WTC11 (cell line): ENCODE data around the gene DPYSL5. TPM values are rescaled to one million over a fixed set of nuclear protein-coding genes. Genes with fewer than 3 reads are reported as not detected.

ENCODE experiments used
- ATAC-seq: fragments of 200-7000 bp; cut with Tn5 transposase; 2 replicates; pipeline ENCODE4 v1.10.0; 2021; ENCODE audit warnings: mild to moderate bottlenecking, moderate library complexity
- CTCF ChIA-PET: fragments of 300-600 bp; sonication (Branson Sonifier 250); formaldehyde crosslinking; loops from one replicate; lab custom pipeline; 2021; ENCODE audit warnings: antibody characterized with exemption; lab: Charles Lee
- POLR2A ChIA-PET: fragments of 350-600 bp; sonication (Branson Sonifier 250); formaldehyde crosslinking; loops from one replicate; lab custom pipeline; 2021; ENCODE audit warnings: antibody characterized with exemption; lab: Charles Lee
- DNase-seq: peaks from one replicate; pipeline ENCODE4 v3.0.0; 2021; ENCODE audit warnings: low spot score
- H3K27ac Mint-ChIP-seq: 2 replicates; pipeline ENCODE4 v1.8.0; 2021; ENCODE audit warnings: mixed read lengths
- H3K27me3 Mint-ChIP-seq: 2 replicates; pipeline ENCODE4 v1.8.0; 2021; ENCODE audit warnings: low read depth, mild to moderate bottlenecking, moderate library complexity, mixed read lengths
- H3K36me3 Mint-ChIP-seq: 2 replicates; pipeline ENCODE4 v1.8.0; 2021; ENCODE audit warnings: mixed read lengths
- H3K4me1 Mint-ChIP-seq: 2 replicates; pipeline ENCODE4 v1.8.0; 2022; ENCODE audit warnings: mixed read lengths
- H3K4me3 Mint-ChIP-seq: 2 replicates; pipeline ENCODE4 v1.8.0; 2021; ENCODE audit warnings: mild to moderate bottlenecking, moderate library complexity, mixed read lengths
- H3K9me3 Mint-ChIP-seq: 2 replicates; pipeline ENCODE4 v1.8.0; 2021; ENCODE audit warnings: mixed read lengths
- CBFB ChIP-seq: sonication (generic); formaldehyde crosslinking; IDR thresholded peaks from 2 replicates; pipeline ENCODE4 v1.8.1; 2022; ENCODE audit warnings: mild to moderate bottlenecking, low read depth, missing genetic modification reagents
- E2F1 ChIP-seq: sonication (generic); formaldehyde crosslinking; IDR thresholded peaks from 2 replicates; pipeline ENCODE4 v1.8.0; 2022; ENCODE audit warnings: mild to moderate bottlenecking, missing genetic modification reagents
- EMX1 ChIP-seq: fragments of 250-450 bp; sonication (Bioruptor Pico); IDR thresholded peaks from 2 replicates; pipeline ENCODE4 v1.8.0; 2021; ENCODE audit warnings: mild to moderate bottlenecking
- ESRRA ChIP-seq: sonication (generic); formaldehyde crosslinking; IDR thresholded peaks from 2 replicates; pipeline ENCODE4 v1.8.1; 2022; ENCODE audit warnings: mild to moderate bottlenecking, missing genetic modification reagents, borderline replicate concordance
- FOXJ3 ChIP-seq: sonication (generic); formaldehyde crosslinking; IDR thresholded peaks from 2 replicates; pipeline ENCODE4 v1.9.0; 2021; ENCODE audit warnings: missing genetic modification reagents, mild to moderate bottlenecking, borderline replicate concordance
- FOXP1 ChIP-seq: sonication (generic); formaldehyde crosslinking; IDR thresholded peaks from 2 replicates; pipeline ENCODE4 v1.8.0; 2022; ENCODE audit warnings: missing genetic modification reagents, mild to moderate bottlenecking, moderate library complexity, borderline replicate concordance
- JAZF1 ChIP-seq: fragments of 250-450 bp; sonication (Bioruptor Pico); IDR thresholded peaks from 2 replicates; pipeline ENCODE4 v1.9.0; 2021; ENCODE audit warnings: moderate library complexity, mild to moderate bottlenecking, inconsistent platforms
- PRRX2 ChIP-seq: fragments of 250-450 bp; sonication (Bioruptor Pico); IDR thresholded peaks from 2 replicates; pipeline ENCODE4 v1.8.0; 2021; ENCODE audit warnings: mild to moderate bottlenecking
- TCF7 ChIP-seq: sonication (generic); formaldehyde crosslinking; IDR thresholded peaks from 2 replicates; pipeline ENCODE4 v1.8.0; 2022; ENCODE audit warnings: mild to moderate bottlenecking, low read depth, missing genetic modification reagents, moderate library complexity
- ZNF317 ChIP-seq: sonication (generic); formaldehyde crosslinking; IDR thresholded peaks from 2 replicates; pipeline ENCODE4 v1.8.1; 2023; ENCODE audit warnings: low read depth, mild to moderate bottlenecking, moderate library complexity, missing genetic modification reagents, borderline replicate concordance
- ZNF396 ChIP-seq: fragments of 250-450 bp; sonication (Bioruptor Pico); IDR thresholded peaks from 2 replicates; pipeline ENCODE4 v1.8.0; 2021; ENCODE audit warnings: mild to moderate bottlenecking, moderate library complexity, borderline replicate concordance
- ZNF423 ChIP-seq: fragments of 250-450 bp; sonication (Bioruptor Pico); IDR thresholded peaks from 2 replicates; pipeline ENCODE4 v2.1.2; 2022; ENCODE audit warnings: mild to moderate bottlenecking, moderate library complexity
- ZNF671 ChIP-seq: fragments of 250-450 bp; sonication (Bioruptor Pico); IDR thresholded peaks from 2 replicates; pipeline ENCODE4 v1.8.0; 2021; ENCODE audit warnings: mild to moderate bottlenecking
- total RNA-seq: library from RNA; stranded (reverse); gene quantifications from 3 replicates; pipeline ENCODE4 v1.2.3, GENCODE V29; 2021
- TF ChIP-seq, protein P1 (sequence below): sonication (generic); formaldehyde crosslinking; IDR thresholded peaks from 2 replicates; pipeline ENCODE4 v1.8.0; 2023; ENCODE audit warnings: missing genetic modification reagents, mild to moderate bottlenecking, borderline replicate concordance
- TF ChIP-seq, protein P2 (sequence below): sonication (generic); formaldehyde crosslinking; conservative IDR thresholded peaks from 2 replicates; pipeline ENCODE4 v1.8.1; 2022; ENCODE audit warnings: mild to moderate bottlenecking, missing genetic modification reagents
- TF ChIP-seq, protein P3 (sequence below): sonication (generic); formaldehyde crosslinking; IDR thresholded peaks from 2 replicates; pipeline ENCODE4 v1.8.0; 2023; ENCODE audit warnings: mild to moderate bottlenecking, missing genetic modification reagents
- TF ChIP-seq, protein P4 (sequence below): sonication (generic); formaldehyde crosslinking; IDR thresholded peaks from 2 replicates; pipeline ENCODE4 v1.8.1; 2023; ENCODE audit warnings: mild to moderate bottlenecking, moderate library complexity, missing genetic modification reagents

The DPYSL5 gene
- total RNA-seq, 1 experiment from 2014 or later: 12.1 TPM

GRCh38 chr2:26910176-26910575 lies 62.2 kb downstream of the DPYSL5 start (continued):
- TF ChIP-seq, protein P1, sequence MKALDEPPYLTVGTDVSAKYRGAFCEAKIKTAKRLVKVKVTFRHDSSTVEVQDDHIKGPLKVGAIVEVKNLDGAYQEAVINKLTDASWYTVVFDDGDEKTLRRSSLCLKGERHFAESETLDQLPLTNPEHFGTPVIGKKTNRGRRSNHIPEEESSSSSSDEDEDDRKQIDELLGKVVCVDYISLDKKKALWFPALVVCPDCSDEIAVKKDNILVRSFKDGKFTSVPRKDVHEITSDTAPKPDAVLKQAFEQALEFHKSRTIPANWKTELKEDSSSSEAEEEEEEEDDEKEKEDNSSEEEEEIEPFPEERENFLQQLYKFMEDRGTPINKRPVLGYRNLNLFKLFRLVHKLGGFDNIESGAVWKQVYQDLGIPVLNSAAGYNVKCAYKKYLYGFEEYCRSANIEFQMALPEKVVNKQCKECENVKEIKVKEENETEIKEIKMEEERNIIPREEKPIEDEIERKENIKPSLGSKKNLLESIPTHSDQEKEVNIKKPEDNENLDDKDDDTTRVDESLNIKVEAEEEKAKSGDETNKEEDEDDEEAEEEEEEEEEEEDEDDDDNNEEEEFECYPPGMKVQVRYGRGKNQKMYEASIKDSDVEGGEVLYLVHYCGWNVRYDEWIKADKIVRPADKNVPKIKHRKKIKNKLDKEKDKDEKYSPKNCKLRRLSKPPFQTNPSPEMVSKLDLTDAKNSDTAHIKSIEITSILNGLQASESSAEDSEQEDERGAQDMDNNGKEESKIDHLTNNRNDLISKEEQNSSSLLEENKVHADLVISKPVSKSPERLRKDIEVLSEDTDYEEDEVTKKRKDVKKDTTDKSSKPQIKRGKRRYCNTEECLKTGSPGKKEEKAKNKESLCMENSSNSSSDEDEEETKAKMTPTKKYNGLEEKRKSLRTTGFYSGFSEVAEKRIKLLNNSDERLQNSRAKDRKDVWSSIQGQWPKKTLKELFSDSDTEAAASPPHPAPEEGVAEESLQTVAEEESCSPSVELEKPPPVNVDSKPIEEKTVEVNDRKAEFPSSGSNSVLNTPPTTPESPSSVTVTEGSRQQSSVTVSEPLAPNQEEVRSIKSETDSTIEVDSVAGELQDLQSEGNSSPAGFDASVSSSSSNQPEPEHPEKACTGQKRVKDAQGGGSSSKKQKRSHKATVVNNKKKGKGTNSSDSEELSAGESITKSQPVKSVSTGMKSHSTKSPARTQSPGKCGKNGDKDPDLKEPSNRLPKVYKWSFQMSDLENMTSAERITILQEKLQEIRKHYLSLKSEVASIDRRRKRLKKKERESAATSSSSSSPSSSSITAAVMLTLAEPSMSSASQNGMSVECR (CRISPR knock-in tag): no peak

DNA sequence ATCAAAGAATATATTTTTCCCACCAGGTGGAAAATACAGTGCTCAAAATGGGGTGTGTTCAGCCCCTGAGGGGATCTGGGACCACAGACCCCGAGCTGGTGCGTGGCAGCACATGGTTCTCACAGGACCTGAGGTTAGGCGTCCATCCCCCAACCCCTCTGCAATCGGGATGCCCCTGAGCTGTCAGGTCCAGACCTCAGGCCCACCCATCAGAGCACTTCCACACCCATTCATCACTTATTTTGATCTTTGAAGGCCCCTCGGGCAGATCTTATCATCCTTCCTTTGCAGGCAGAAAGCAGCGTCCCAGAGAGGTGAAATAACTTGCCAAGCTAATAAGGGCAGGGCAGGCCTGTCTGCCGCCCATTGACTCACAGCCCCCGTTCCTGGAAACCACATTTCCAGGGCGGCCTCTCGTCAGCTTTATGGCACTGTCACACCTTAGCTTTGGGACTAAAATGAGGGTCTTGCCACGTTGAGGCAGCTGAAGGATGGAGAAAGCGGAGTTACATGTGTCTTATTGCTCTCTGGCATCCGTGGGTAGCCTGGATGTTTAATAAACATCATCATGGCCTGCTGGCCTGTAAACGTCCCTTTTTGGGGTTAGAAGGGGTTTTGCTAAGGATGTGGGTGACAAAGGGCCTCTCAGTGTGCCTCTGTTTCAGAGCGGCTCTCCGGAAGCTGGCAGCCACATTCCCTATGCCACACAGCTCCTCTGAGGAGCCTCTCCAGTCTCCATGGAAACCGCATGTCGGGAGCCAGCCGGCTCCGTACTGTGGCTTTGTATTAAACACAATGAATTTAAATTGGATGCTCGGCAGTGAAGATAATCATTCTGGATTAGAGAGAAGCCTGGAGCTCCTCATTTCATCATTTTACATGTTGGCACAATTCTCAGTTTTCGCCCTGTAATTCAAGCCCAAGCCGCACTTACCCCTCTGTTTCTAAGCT lies 64.3 kb downstream of the DPYSL5 start:
- ChIA-PET POLR2A (no interaction called here), CTCF (interaction anchor here (0.5 to 2.5 kb wide), 12 partner anchors 10 to 334 kb away, joined by 3 to 37 read pairs (median 6); no protein-coding TSS in a partner anchor)
- H3K36me3 Mint-ChIP-seq: no peaks in the 10 kb centered on the region
- peaks cover 28% of the 10 kb centered on the region for H3K4me1 Mint-ChIP-seq
- ATAC-seq (peak; percentile 86), DNase-seq (peak; percentile 45)
- H3K4me3 Mint-ChIP-seq: peak overlapping the region; percentile 33
- no peak overlapping the region for H3K27ac Mint-ChIP-seq
- H3K9me3 Mint-ChIP-seq: no peaks in the 10 kb centered on the region
- H3K27me3 Mint-ChIP-seq: peaks cover 3% of the 10 kb centered on the region; the same call in 1 of the 2 replicates
- TF ChIP-seq ZNF423 (CRISPR knock-in tag) (no peak), E2F1 (CRISPR knock-in tag) (no peak), ZNF396 (CRISPR knock-in tag) (no peak), CBFB (no peak)
- TF ChIP-seq, protein P2, sequence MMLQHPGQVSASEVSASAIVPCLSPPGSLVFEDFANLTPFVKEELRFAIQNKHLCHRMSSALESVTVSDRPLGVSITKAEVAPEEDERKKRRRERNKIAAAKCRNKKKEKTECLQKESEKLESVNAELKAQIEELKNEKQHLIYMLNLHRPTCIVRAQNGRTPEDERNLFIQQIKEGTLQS: no peak
- TF ChIP-seq, protein P3, sequence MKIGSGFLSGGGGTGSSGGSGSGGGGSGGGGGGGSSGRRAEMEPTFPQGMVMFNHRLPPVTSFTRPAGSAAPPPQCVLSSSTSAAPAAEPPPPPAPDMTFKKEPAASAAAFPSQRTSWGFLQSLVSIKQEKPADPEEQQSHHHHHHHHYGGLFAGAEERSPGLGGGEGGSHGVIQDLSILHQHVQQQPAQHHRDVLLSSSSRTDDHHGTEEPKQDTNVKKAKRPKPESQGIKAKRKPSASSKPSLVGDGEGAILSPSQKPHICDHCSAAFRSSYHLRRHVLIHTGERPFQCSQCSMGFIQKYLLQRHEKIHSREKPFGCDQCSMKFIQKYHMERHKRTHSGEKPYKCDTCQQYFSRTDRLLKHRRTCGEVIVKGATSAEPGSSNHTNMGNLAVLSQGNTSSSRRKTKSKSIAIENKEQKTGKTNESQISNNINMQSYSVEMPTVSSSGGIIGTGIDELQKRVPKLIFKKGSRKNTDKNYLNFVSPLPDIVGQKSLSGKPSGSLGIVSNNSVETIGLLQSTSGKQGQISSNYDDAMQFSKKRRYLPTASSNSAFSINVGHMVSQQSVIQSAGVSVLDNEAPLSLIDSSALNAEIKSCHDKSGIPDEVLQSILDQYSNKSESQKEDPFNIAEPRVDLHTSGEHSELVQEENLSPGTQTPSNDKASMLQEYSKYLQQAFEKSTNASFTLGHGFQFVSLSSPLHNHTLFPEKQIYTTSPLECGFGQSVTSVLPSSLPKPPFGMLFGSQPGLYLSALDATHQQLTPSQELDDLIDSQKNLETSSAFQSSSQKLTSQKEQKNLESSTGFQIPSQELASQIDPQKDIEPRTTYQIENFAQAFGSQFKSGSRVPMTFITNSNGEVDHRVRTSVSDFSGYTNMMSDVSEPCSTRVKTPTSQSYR (CRISPR knock-in tag): no peak
- TF ChIP-seq, all 79 proteins: peak for 0

DNA sequence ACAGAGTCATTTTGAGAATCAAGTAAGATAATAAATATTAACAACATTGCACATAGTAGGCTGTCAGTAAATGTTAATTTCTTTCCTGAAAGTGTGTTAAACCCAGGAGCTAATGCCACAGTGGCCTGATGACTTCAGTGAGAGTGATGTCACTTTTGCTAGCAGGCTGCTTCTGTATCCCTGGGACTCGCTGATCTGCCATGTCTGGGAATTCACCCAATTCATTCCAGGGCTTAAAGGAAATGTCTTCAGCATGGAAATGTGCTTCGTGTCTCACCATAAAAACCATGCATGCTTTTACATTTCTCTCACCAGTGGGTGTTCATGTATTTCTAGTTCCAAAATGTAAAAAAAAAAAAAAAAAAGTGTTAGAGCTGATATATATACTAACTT lies 65.7 kb downstream of the DPYSL5 start:
- Mint-ChIP-seq H3K36me3 (no peaks in the 10 kb centered on the region), H3K27me3 (peaks cover 3% of the 10 kb centered on the region; the same call in 1 of the 2 replicates), H3K4me3 (no peak overlapping the region), H3K4me1 (peaks cover 24% of the 10 kb centered on the region), H3K27ac (no peak overlapping the region), H3K9me3 (no peaks in the 10 kb centered on the region)
- CTCF ChIA-PET: interaction anchor here (1.7 to 1.9 kb wide), 2 partner anchors 9 to 65 kb away, joined by 6 to 7 read pairs; no protein-coding TSS in a partner anchor
- ATAC-seq (no peak), DNase-seq (no peak)
- TF ChIP-seq FOXJ3 (CRISPR knock-in tag) (no peak), FOXP1 (CRISPR knock-in tag) (no peak), ZNF317 (CRISPR knock-in tag) (no peak), TCF7 (CRISPR knock-in tag) (no peak), EMX1 (CRISPR knock-in tag) (no peak), ESRRA (no peak), ZNF671 (CRISPR knock-in tag) (no peak), JAZF1 (CRISPR knock-in tag) (no peak), PRRX2 (CRISPR knock-in tag) (no peak)
- TF ChIP-seq, protein P4, sequence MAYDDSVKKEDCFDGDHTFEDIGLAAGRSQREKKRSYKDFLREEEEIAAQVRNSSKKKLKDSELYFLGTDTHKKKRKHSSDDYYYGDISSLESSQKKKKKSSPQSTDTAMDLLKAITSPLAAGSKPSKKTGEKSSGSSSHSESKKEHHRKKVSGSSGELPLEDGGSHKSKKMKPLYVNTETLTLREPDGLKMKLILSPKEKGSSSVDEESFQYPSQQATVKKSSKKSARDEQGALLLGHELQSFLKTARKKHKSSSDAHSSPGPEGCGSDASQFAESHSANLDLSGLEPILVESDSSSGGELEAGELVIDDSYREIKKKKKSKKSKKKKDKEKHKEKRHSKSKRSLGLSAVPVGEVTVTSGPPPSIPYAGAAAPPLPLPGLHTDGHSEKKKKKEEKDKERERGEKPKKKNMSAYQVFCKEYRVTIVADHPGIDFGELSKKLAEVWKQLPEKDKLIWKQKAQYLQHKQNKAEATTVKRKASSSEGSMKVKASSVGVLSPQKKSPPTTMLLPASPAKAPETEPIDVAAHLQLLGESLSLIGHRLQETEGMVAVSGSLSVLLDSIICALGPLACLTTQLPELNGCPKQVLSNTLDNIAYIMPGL (CRISPR knock-in tag): no peak
- TF ChIP-seq, all 79 proteins: peak for 0
- POLR2A ChIA-PET: no interaction called here
